Motor neuron (in vitro differentiated cells): ENCODE results near the gene PER2. TPM values are rescaled to one million over a fixed set of nuclear protein-coding genes. Genes with fewer than 3 reads are reported as not detected.
"Not testable (repeated sequence)": the region's sequence is repeated elsewhere in the genome, so short reads cannot be mapped to it uniquely, and the experiment has no call there.

Experiments
- ATAC-seq, 8 experiments: fragments of 200-7000 bp; cut with Tn5 transposase; replicated peaks in 6 of 8; 2 replicates each; pipeline ENCODE4 v1.8.0; 2021; ENCODE audit warnings: mild to moderate bottlenecking in 8 of 8, moderate library complexity in 8 of 8
- H3K27ac ChIP-seq, 2 donors: fragments of 250-450 bp; sonication (Bioruptor Pico); 2 replicates each; pipeline ENCODE4 v1.9.0; 2021; ENCODE audit warnings: antibody characterized with exemption in 2 of 2, mild to moderate bottlenecking in 2 of 2, moderate library complexity in 1 of 2
- H3K4me1 ChIP-seq, 2 donors: fragments of 250-450 bp; sonication (Bioruptor Pico); replicated peaks in 1 of 2; 2 replicates each; pipeline ENCODE4 v1.6.1; 2021; ENCODE audit warnings: antibody characterized with exemption in 2 of 2, mild to moderate bottlenecking in 2 of 2, moderate library complexity in 1 of 2
- H3K4me3 ChIP-seq, 5 donors: fragments of 250-450 bp; sonication (Bioruptor Pico); 2 replicates each; pipeline ENCODE4 v1.9.0; 2021; ENCODE audit warnings: antibody characterized with exemption in 5 of 5, mild to moderate bottlenecking in 5 of 5, moderate library complexity in 4 of 5
- WGBS, 10 experiments: fragments of 450-650 bp; shearing (Covaris generic); methylation state at CpG; one replicate each; pipeline ENCODE4 v1.0.0; 2022; 5-methylcytosine and 5-hydroxymethylcytosine counted together
- in situ Hi-C, 9 experiments: fragments of 400-800 bp; cut with MboI; loops; one replicate each; pipeline ENCODE4 v1.15.0; 2021; ENCODE audit warnings: low sequenced_read_pairs in 9 of 9, low pct_unique_long_range_greater_than_20kb in 2 of 9; ENCODE audit not compliant: unreplicated experiment in 9 of 9
- total RNA-seq, 8 experiments: library from RNA; unstranded; fragments of 300-600 nt; gene quantifications; 2 replicates each; pipeline versions ENCODE4 v1.2.3 to v1.2.4, GENCODE V29; 2022

PER2 gene
- total RNA-seq, 8 experiments from 2014 or later, result 0.66 to 8.7 (median 5.3) TPM

- Histone ChIP-seq H3K4me3 (no peak overlapping the region), H3K4me1 (peaks cover 20 to 24% of the 10 kb centered on the region in 2 donors), H3K27ac (no peak overlapping the region)
- ATAC-seq, result no peak
- in situ Hi-C loops, result no loop called here
- 56 to 100% (median 95%) methylated on average over 1 to 8 of the region's 13 CpGs; no CpG with 5 or more reads in 3 of the 10 experiments for WGBS, 10 experiments
Observed at GRCh38 chr2:238281826-238282480, 6.5 kb downstream of the PER2 start.

- Histone ChIP-seq H3K27ac (no peak overlapping the region), H3K4me3 (no peak overlapping the region), H3K4me1 (peaks cover 3 to 7% of the 10 kb centered on the region in 2 donors)
- in situ Hi-C loops, result no loop called here
- 63 to 100% (median 88%) methylated on average over 1 to 10 of the region's 12 CpGs for WGBS, 10 experiments
- ATAC-seq, result no peak
Observed at GRCh38 chr2:238280083-238280825, 8.2 kb downstream of the PER2 start.

GRCh38 chr2:238279324-238279682, 9.1 kb downstream of the PER2 start:
- peak in 1 of 8 experiments; percentile 6 for ATAC-seq
- no peak overlapping the region for H3K4me3 ChIP-seq
- no peaks in the 10 kb centered on the region for H3K4me1 ChIP-seq
- WGBS, 10 experiments, result 63 to 100% methylated on average over 1 of the region's 6 CpGs; no CpG with 5 or more reads in 8 of the 10 experiments
- H3K27ac ChIP-seq, result no peak overlapping the region
- in situ Hi-C loops, result no loop called here

- Histone ChIP-seq H3K4me3 (no peak overlapping the region), H3K27ac (no peak overlapping the region), H3K4me1 (no peaks in the 10 kb centered on the region)
- in situ Hi-C loops, result no loop called here
- ATAC-seq, result peak in 2 of 8 experiments; percentile 7 to 18
- WGBS, 10 experiments, result 0 to 100% (median 70%) methylated on average over 1 to 4 of the region's 9 CpGs; no CpG with 5 or more reads in 5 of the 10 experiments
Observed at GRCh38 chr2:238278626-238279323, 9.6 kb downstream of the PER2 start.

- Histone ChIP-seq H3K4me1 (no peaks in the 10 kb centered on the region), H3K4me3 (no peak overlapping the region), H3K27ac (no peak overlapping the region)
- ATAC-seq, result peak in 1 of 8 experiments; percentile 22
- WGBS, 10 experiments, result 79 to 100% (median 90%) methylated on average over 2 to 6 of the region's 15 CpGs; no CpG with 5 or more reads in 4 of the 10 experiments
- in situ Hi-C loops, result no loop called here
Observed at GRCh38 chr2:238277695-238278094, 10.7 kb downstream of the PER2 start.

- ATAC-seq, result no peak
- no peak overlapping the region for H3K4me3 ChIP-seq
- WGBS, 10 experiments, result 79 to 100% (median 97%) methylated on average over 2 to 13 of the region's 20 CpGs; no CpG with 5 or more reads in 2 of the 10 experiments
- H3K4me1 ChIP-seq, result no peaks in the 10 kb centered on the region
- in situ Hi-C loops, result loop anchor here in 7 of 9 experiments (25.0 kb wide), 1 partner anchor 412 kb away; the partner anchor contains the start of gene RAMP1 (in 7 of the 7)
- H3K27ac ChIP-seq, result no peak overlapping the region
Observed at GRCh38 chr2:238274152-238274865, 14.1 kb downstream of the PER2 start.

- not testable (repeated sequence) for H3K4me3 ChIP-seq, ATAC-seq, H3K27ac ChIP-seq, H3K4me1 ChIP-seq
- in situ Hi-C loops, result loop anchor here in 7 of 9 experiments (25.0 kb wide), 1 partner anchor 411 kb away; the partner anchor contains the start of gene RAMP1 (in 7 of the 7)
- WGBS, 10 experiments, result 86 to 100% (median 95%) methylated on average over 2 to 6 of the region's 10 CpGs; no CpG with 5 or more reads in 4 of the 10 experiments
Observed at GRCh38 chr2:238273433-238273832, 15.0 kb downstream of the PER2 start.

- in situ Hi-C loops, result loop anchor here in 7 of 9 experiments (25.0 kb wide), 1 partner anchor 410 kb away; the partner anchor contains the start of gene RAMP1 (in 7 of the 7)
- ATAC-seq, result no peak
- 80 to 100% (median 97%) methylated on average over 1 to 2 of the region's 4 CpGs; no CpG with 5 or more reads in 6 of the 10 experiments for WGBS, 10 experiments
Observed at GRCh38 chr2:238272156-238272555, 16.3 kb downstream of the PER2 start.

GRCh38 chr2:238271686-238272085, 16.7 kb downstream of the PER2 start:
- not testable (repeated sequence) for H3K4me3 ChIP-seq, H3K27ac ChIP-seq, ATAC-seq, H3K4me1 ChIP-seq
- WGBS, 10 experiments, result 83 to 100% (median 100%) methylated on average over 1 to 8 of the region's 8 CpGs; no CpG with 5 or more reads in 3 of the 10 experiments
- in situ Hi-C loops, result loop anchor here in 7 of 9 experiments (25.0 kb wide), 1 partner anchor 409 kb away; the partner anchor contains the start of gene RAMP1 (in 7 of the 7)

More at GRCh38 chr2:238272156-238272555, 16.3 kb downstream of the PER2 start:
- Histone ChIP-seq H3K4me1 (no peaks in the 10 kb centered on the region), H3K27ac (no peak overlapping the region), H3K4me3 (no peak overlapping the region)

GRCh38 chr2:238271061-238271554, 17.3 kb downstream of the PER2 start:
- in situ Hi-C loops, result loop anchor here in 7 of 9 experiments (25.0 kb wide), 1 partner anchor 409 kb away; the partner anchor contains the start of gene RAMP1 (in 7 of the 7)
- WGBS, 10 experiments, result 33 to 100% (median 80%) methylated on average over 1 to 5 of the region's 13 CpGs; no CpG with 5 or more reads in 5 of the 10 experiments
- ATAC-seq, result no peak
- Histone ChIP-seq H3K27ac (no peak overlapping the region), H3K4me3 (no peak overlapping the region), H3K4me1 (no peaks in the 10 kb centered on the region)

- ATAC-seq, result no peak
- Histone ChIP-seq H3K4me3 (no peak overlapping the region), H3K4me1 (no peaks in the 10 kb centered on the region), H3K27ac (no peak overlapping the region)
- 60 to 100% (median 83%) methylated on average over 1 to 3 of the region's 9 CpGs; no CpG with 5 or more reads in 3 of the 10 experiments for WGBS, 10 experiments
- in situ Hi-C loops, result loop anchor here in 7 of 9 experiments (25.0 kb wide), 1 partner anchor 408 kb away; the partner anchor contains the start of gene RAMP1 (in 7 of the 7)
Observed at GRCh38 chr2:238270606-238271005, 17.8 kb downstream of the PER2 start.

GRCh38 chr2:238269741-238270140, 18.7 kb downstream of the PER2 start:
- H3K27ac ChIP-seq, result no peak overlapping the region
- in situ Hi-C loops, result loop anchor here in 7 of 9 experiments (25.0 kb wide), 1 partner anchor 407 kb away; the partner anchor contains the start of gene RAMP1 (in 7 of the 7)
- H3K4me1 ChIP-seq, result no peaks in the 10 kb centered on the region
- 0 to 91% (median 83%) methylated on average over 1 to 4 of the region's 6 CpGs; no CpG with 5 or more reads in 2 of the 10 experiments for WGBS, 10 experiments
- no peak overlapping the region for H3K4me3 ChIP-seq
- no peak for ATAC-seq
